GM12878 (cell line): ENCODE results near the gene CBX2. TPM values are rescaled to one million over a fixed set of nuclear protein-coding genes. Genes with fewer than 3 reads are reported as not detected.
A peak's percentile ranks its signal among the peaks of the same experiment; 100 is the strongest.

ENCODE experiments used
- ATAC-seq: fragments of 200-7000 bp; cut with Tn5 transposase; 3 replicates; pipeline ENCODE4 v1.9.1; 2020; ENCODE audit warnings: mild to moderate bottlenecking, moderate library complexity
- BruUV-seq: library from RNA; stranded (reverse); fragments of 400-500 nt; replicated peaks from 2 replicates; lab custom pipeline; 2021; lab: Mats Ljungman, UMichigan
- CTCF ChIA-PET: fragments of 300-600 bp; sonication (Branson Sonifier 250); formaldehyde crosslinking; extraction: SDS; loops from one replicate; lab custom pipeline; 2021; ENCODE audit warnings: inconsistent platforms; lab: Yijun Ruan, JAX
- POLR2A ChIA-PET: fragments of 350-600 bp; formaldehyde crosslinking; extraction: SDS; loops from one replicate; lab custom pipeline; 2021; ENCODE audit warnings: inconsistent platforms; lab: Charles Lee
- RAD21 ChIA-PET: fragments of 300-600 bp; sonication (Branson Sonifier 250); formaldehyde crosslinking; loops from one replicate; lab custom pipeline; 2023; ENCODE audit warnings: antibody characterized with exemption; ENCODE audit not compliant: unreplicated experiment; lab: Charles Lee
- SMC1A ChIA-PET: fragments of 300-600 bp; sonication (Branson Sonifier 250); formaldehyde crosslinking; loops from one replicate; lab custom pipeline; 2023; ENCODE audit not compliant: unreplicated experiment, uncharacterized antibody; lab: Charles Lee
- DNase-seq: peaks from one replicate; pipeline ENCODE4 v3.0.0-alpha.2; 2011; ENCODE audit warnings: low read depth, low spot score
- FAIRE-seq: peaks from 3 replicates; lab custom pipeline; 2011; peaks lifted over from hg19 to GRCh38; lab: Jason Lieb, UNC
- H2AFZ ChIP-seq: 2 replicates; pipeline ENCODE4 v1.6.0; 2011; ENCODE audit warnings: low read depth, low read length, control low read depth; ENCODE audit not compliant: control insufficient read depth
- H3K27ac ChIP-seq: 2 replicates; pipeline ENCODE4 v1.5.1; 2011; ENCODE audit warnings: control low read depth; ENCODE audit not compliant: control insufficient read depth, insufficient read depth
- H3K27me3 ChIP-seq, 2 experiments: replicated peaks in 1 of 2; 2 replicates each; pipeline versions ENCODE4 v1.6.0 to v1.6.1; 2011; ENCODE audit warnings: low read length in 1 of 2; ENCODE audit not compliant: control insufficient read depth in 2 of 2, insufficient read depth in 2 of 2
- H3K36me3 ChIP-seq, 2 experiments: 2 replicates each; pipeline ENCODE4 v1.5.1; 2011; ENCODE audit warnings: low read length in 1 of 2; ENCODE audit not compliant: control insufficient read depth in 2 of 2, insufficient read depth in 2 of 2
- H3K4me1 ChIP-seq: 2 replicates; pipeline ENCODE4 v1.6.1; 2011; ENCODE audit warnings: mild to moderate bottlenecking, low read length, moderate library complexity, mixed read lengths; ENCODE audit not compliant: control insufficient read depth, insufficient read depth
- H3K4me2 ChIP-seq: 2 replicates; pipeline ENCODE4 v1.6.0; 2011; ENCODE audit warnings: control low read depth; ENCODE audit not compliant: control insufficient read depth, insufficient read depth
- H3K4me3 ChIP-seq: fragments of 200-600 bp; sonication (generic); 2 replicates; pipeline ENCODE4 v1.5.1; 2016
- H3K79me2 ChIP-seq: 2 replicates; pipeline ENCODE4 v1.6.0; 2011; ENCODE audit warnings: low read length; ENCODE audit not compliant: control insufficient read depth, insufficient read depth
- H3K9ac ChIP-seq: 2 replicates; pipeline ENCODE4 v1.8.0; 2011; ENCODE audit warnings: low read length, control low read depth, mixed read lengths; ENCODE audit not compliant: control insufficient read depth, insufficient read depth
- H3K9me3 ChIP-seq: replicated peaks from 3 replicates; pipeline ENCODE4 v1.5.1; 2011; ENCODE audit warnings: mild to moderate bottlenecking, low read length; ENCODE audit not compliant: control insufficient read depth, insufficient read depth
- H4K20me1 ChIP-seq: 2 replicates; pipeline ENCODE4 v1.6.0; 2011; ENCODE audit not compliant: control insufficient read depth, insufficient read depth
- ATF7 ChIP-seq: fragments of 450-650 bp; IDR thresholded peaks from 2 replicates; pipeline ENCODE4 v1.6.1; 2016; ENCODE audit warnings: low read depth, mild to moderate bottlenecking
- EP300 ChIP-seq, 2 experiments: fragments of 150-350 bp in 1 of 2; IDR thresholded peaks; 2 replicates each; pipeline ENCODE4 v1.6.1; 2011 to 2012; ENCODE audit warnings: low read depth in 2 of 2, low read length in 2 of 2, borderline replicate concordance in 1 of 2, improper control_type of control experiment in 1 of 2, inconsistent platforms in 1 of 2; ENCODE audit not compliant: control insufficient read depth in 1 of 2
- EZH2 ChIP-seq: IDR thresholded peaks from 2 replicates; pipeline ENCODE4 v1.6.1; 2012; ENCODE audit warnings: low read depth, mild to moderate bottlenecking, control low read depth, inconsistent platforms, low read length, borderline replicate concordance; ENCODE audit not compliant: control insufficient read depth
- FOS ChIP-seq: IDR thresholded peaks from 3 replicates; pipeline ENCODE4 v1.6.1; 2011; ENCODE audit warnings: borderline replicate concordance; ENCODE audit not compliant: insufficient read length; ENCODE audit errors: extremely low read depth
- HDAC6 ChIP-seq: fragments of 200-600 bp; sonication (generic); IDR thresholded peaks from one replicate; pipeline ENCODE4 v1.8.0; 2017; ENCODE audit warnings: antibody characterized with exemption; ENCODE audit not compliant: unreplicated experiment
- IRF3 ChIP-seq: fragments of 450-650 bp; IDR thresholded peaks from 2 replicates; pipeline ENCODE4 v1.6.1; 2014; ENCODE audit warnings: mild to moderate bottlenecking
- NFYA ChIP-seq: IDR thresholded peaks from 2 replicates; pipeline ENCODE4 v1.6.1; 2011; ENCODE audit warnings: low read depth, mild to moderate bottlenecking, low read length, improper control_type of control experiment, borderline replicate concordance
- RBBP5 ChIP-seq: fragments of 200-600 bp; sonication (generic); conservative IDR thresholded peaks from 2 replicates; pipeline ENCODE4 v1.6.1; 2016
- SIX5 ChIP-seq: IDR thresholded peaks from 2 replicates; pipeline ENCODE4 v1.6.1; 2011; ENCODE audit warnings: mild to moderate bottlenecking, low read depth, low read length, moderate library complexity; ENCODE audit not compliant: severe bottlenecking
- TAF1 ChIP-seq: IDR thresholded peaks from 2 replicates; pipeline ENCODE4 v1.6.1; 2011; ENCODE audit warnings: mild to moderate bottlenecking, low read depth, low read length, borderline replicate concordance
- YBX1 ChIP-seq: fragments of 450-650 bp; IDR thresholded peaks from 2 replicates; pipeline ENCODE4 v1.6.1; 2016; ENCODE audit warnings: antibody characterized with exemption
- ZNF622 ChIP-seq: fragments of 450-650 bp; IDR thresholded peaks from 2 replicates; pipeline ENCODE4 v1.6.1; 2017; ENCODE audit warnings: mild to moderate bottlenecking, inconsistent platforms
- ZNF687 ChIP-seq: fragments of 450-650 bp; IDR thresholded peaks from 2 replicates; pipeline ENCODE4 v1.6.1; 2017; ENCODE audit warnings: mild to moderate bottlenecking, moderate library complexity
- WGBS: methylation state at CpG from one replicate; pipeline ENCODE4 v1.1.6; 2016; ENCODE audit warnings: low lambda C conversion rate; ENCODE audit not compliant: insufficient replicate concordance, insufficient coverage; ENCODE audit errors: missing lambda C conversion rate; 5-methylcytosine and 5-hydroxymethylcytosine counted together
- in situ Hi-C: fragments of 300-500 bp; cut with MboI; formaldehyde crosslinking; loops from 9 replicates; pipeline ENCODE4 v1.14.3; 2018; ENCODE audit warnings: mixed read lengths
- intact Hi-C: fragments of 100-400 bp; cut with micrococcal nuclease; formaldehyde crosslinking; loops from one replicate; pipeline ENCODE4 v1.14.2; 2022; ENCODE audit not compliant: unreplicated experiment
- polyA plus RNA-seq, 11 experiments: library from polyadenylated mRNA; depleted of rRNA in 4 of 11; unstranded in 6 of 11; stranded (reverse) in 5 of 11; fragments of >200 nt; fragmentation: Nextera tagmentation in 4 of 11; fragmentation: Illumina TruSeq in 1 of 11; extraction: Ambion mirVana in 4 of 11; extraction: Trizol in 1 of 11; gene quantifications; 1 replicate in 1 of 11; 2 replicates in 10 of 11; pipeline versions ENCODE4 v1.2.1 to v1.2.3, GENCODE V29; 2011 to 2016; ENCODE audit warnings: inconsistent platforms in 2 of 11, missing spikeins in 2 of 11, low read depth in 1 of 11
- total RNA-seq, 4 experiments: library from RNA; depleted of rRNA in 3 of 4; stranded (reverse); fragments of >200 nt in 3 of 4; fragmentation: Illumina TruSeq in 1 of 4; extraction: Trizol in 1 of 4; gene quantifications; 2 replicates each; pipeline versions ENCODE4 v1.2.1 to v1.2.3, GENCODE V29; 2013 to 2021
- TF ChIP-seq, protein P1 (sequence below): IDR thresholded peaks from 2 replicates; pipeline ENCODE4 v1.6.1; 2011; ENCODE audit warnings: mild to moderate bottlenecking, low read depth, low read length, moderate library complexity; ENCODE audit not compliant: insufficient replicate concordance

The CBX2 gene
- total and polyA plus RNA-seq, 10 of the 15 experiments (the other 5 are each of a cell fraction or from before 2014, with no cell fraction given): 0.35 to 7.5 (median 4.2) TPM

DNA sequence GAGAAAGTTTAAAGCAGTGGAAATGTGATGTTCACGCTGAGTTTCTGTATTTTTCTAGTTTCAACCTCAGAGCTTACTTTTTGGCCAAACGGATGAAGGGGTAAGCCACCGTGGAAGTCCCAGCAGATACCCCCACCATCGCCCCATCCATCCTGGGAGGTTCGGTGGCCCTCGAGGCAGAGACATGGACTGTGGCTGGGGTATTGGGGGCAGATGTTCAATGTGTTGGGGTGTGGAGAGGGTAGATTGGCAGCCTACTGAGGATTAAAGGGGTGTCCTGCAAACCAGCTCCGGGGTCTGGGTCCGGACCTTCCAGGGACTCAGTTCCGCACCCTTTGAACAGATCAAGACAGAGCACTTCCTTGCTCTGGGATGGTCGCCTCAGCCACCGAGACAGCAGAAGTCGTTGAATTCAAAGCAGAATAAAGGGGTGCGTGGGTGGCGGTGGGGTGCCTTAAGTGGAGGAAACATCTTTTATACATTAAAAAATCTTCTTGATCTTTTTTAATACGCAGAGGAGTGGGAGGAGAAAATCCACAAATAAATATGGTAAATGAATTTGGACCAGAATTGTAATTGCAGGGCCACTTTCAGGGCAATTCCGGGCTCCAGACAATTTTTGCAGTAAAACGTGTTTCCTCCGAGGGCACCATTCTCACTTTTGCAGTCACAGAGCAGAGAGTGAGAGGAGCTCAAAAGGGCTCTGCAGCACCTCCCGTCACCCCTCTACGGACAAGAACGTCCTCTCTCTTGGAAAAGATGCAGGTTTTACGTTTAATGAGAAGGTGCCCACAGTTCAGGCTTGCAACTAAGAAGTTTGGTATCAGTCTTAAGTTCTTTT is 27.1 kb downstream of the CBX2 start:
- BruUV-seq: no TSS peak
- peak overlapping the region; percentile 34; the same call in 1 of the 2 replicates for H3K4me3 ChIP-seq
- CTCF ChIA-PET: interaction anchor here (0.8 to 1.9 kb wide), 4 partner anchors 13 to 165 kb away, joined by 3 to 6 read pairs (median 4); no protein-coding TSS in a partner anchor
- peaks cover 40% of the 10 kb centered on the region for H3K4me1 ChIP-seq
- H3K79me2 ChIP-seq: no peaks in the 10 kb centered on the region
- POLR2A ChIA-PET: interaction anchor here (1.5 to 2.0 kb wide), 3 partner anchors 11 to 34 kb away, joined by 3 to 8 read pairs (median 5); partner anchors contain the start of gene CBX4
- ATAC-seq (peak; percentile 6), FAIRE-seq (no peak), DNase-seq (no peak)
- H3K27me3 ChIP-seq: peaks cover 24 to 42% of the 10 kb centered on the region in 2 experiments
- no peaks in the 10 kb centered on the region; the same call in 2 of the 3 replicates for H3K9me3 ChIP-seq
- H4K20me1 ChIP-seq: no peaks in the 10 kb centered on the region
- H3K9ac ChIP-seq: no peak overlapping the region
- in situ Hi-C loops (loop anchor here (5.0 kb wide), 1 partner anchor 37 kb away; no protein-coding TSS in a partner anchor), intact Hi-C loops (loop anchor here (5.0 kb wide), 1 partner anchor 32 kb away; the partner anchor contains the start of gene CBX4)
- SMC1A ChIA-PET: interaction anchor here (0.9 kb wide), 1 partner anchor 31 kb away, joined by 4 read pairs; no protein-coding TSS in a partner anchor
- RAD21 ChIA-PET: interaction anchor here (0.8 to 2.1 kb wide), 3 partner anchors 8 to 165 kb away, joined by 3 to 5 read pairs (median 5); partner anchors contain the start of gene CBX8
- H3K4me2 ChIP-seq: peak overlapping the region; percentile 5
- WGBS: 2% methylated on average over 22 of the region's 22 CpGs
- no peaks in the 10 kb centered on the region for H3K36me3 ChIP-seq
- no peak overlapping the region for H2AFZ ChIP-seq
- H3K27ac ChIP-seq: no peak overlapping the region
- no peak for TF ChIP-seq EZH2
- no peak for TF ChIP-seq RBBP5
- no peak for TF ChIP-seq EP300 (IDR thresholded peaks at IDR 0.05; ENCODE audit: borderline replicate concordance in 1 of 2, control insufficient read depth in 1 of 2, low read depth in 2 of 2, low read length in 2 of 2)
- TF ChIP-seq IRF3: no peak
- no peak for TF ChIP-seq ATF7
- no peak for TF ChIP-seq YBX1
- no peak for TF ChIP-seq ZNF622
- no peak for TF ChIP-seq HDAC6
- TF ChIP-seq ZNF687: no peak
- TF ChIP-seq NFYA: no peak
- TF ChIP-seq FOS: no peak
- TF ChIP-seq TAF1: no peak
- no peak for TF ChIP-seq SIX5
- TF ChIP-seq, protein P1, sequence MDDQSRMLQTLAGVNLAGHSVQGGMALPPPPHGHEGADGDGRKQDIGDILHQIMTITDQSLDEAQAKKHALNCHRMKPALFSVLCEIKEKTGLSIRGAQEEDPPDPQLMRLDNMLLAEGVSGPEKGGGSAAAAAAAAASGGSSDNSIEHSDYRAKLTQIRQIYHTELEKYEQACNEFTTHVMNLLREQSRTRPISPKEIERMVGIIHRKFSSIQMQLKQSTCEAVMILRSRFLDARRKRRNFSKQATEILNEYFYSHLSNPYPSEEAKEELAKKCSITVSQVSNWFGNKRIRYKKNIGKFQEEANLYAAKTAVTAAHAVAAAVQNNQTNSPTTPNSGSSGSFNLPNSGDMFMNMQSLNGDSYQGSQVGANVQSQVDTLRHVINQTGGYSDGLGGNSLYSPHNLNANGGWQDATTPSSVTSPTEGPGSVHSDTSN: no peak
